Loucy (cell line): ENCODE measurements around the gene ATAT1.

ENCODE experiments used
- H2AFZ ChIP-seq: fragments of 200-600 bp; sonication (generic); 2 replicates; pipeline ENCODE4 v1.6.0; 2016; ENCODE audit warnings: antibody characterized with exemption, mild to moderate bottlenecking, low read length, moderate library complexity
- H3F3A ChIP-seq: fragments of 200-600 bp; 2 replicates; pipeline ENCODE4 v1.6.0; 2016; ENCODE audit warnings: antibody characterized with exemption, low read depth, mild to moderate bottlenecking
- H3K27me3 ChIP-seq: fragments of 200-600 bp; sonication (generic); 2 replicates; pipeline ENCODE4 v1.6.1; 2014; ENCODE audit warnings: low read length, mild to moderate bottlenecking; ENCODE audit not compliant: insufficient read depth, poor library complexity, severe bottlenecking
- H3K36me3 ChIP-seq: fragments of 200-600 bp; sonication (generic); 2 replicates; pipeline ENCODE4 v1.6.1; 2016; ENCODE audit warnings: low read length; ENCODE audit not compliant: insufficient read depth
- H3K4me1 ChIP-seq: fragments of 200-600 bp; sonication (generic); 2 replicates; pipeline ENCODE4 v1.5.1; 2014; ENCODE audit warnings: low read length, mild to moderate bottlenecking; ENCODE audit not compliant: insufficient read depth, poor library complexity, severe bottlenecking
- H3K4me2 ChIP-seq: fragments of 200-600 bp; sonication (generic); 2 replicates; pipeline ENCODE4 v1.6.0; 2014; ENCODE audit warnings: antibody characterized with exemption, low read length, low read depth, mild to moderate bottlenecking; ENCODE audit not compliant: poor library complexity, severe bottlenecking
- H3K4me3 ChIP-seq: fragments of 200-600 bp; sonication (generic); 2 replicates; pipeline ENCODE4 v1.5.1; 2014; ENCODE audit warnings: low read length, mild to moderate bottlenecking, mixed read lengths; ENCODE audit not compliant: poor library complexity, severe bottlenecking
- H3K79me2 ChIP-seq: fragments of 200-600 bp; sonication (generic); 2 replicates; pipeline ENCODE4 v1.6.1; 2014; ENCODE audit warnings: low read length; ENCODE audit not compliant: insufficient read depth
- H3K9ac ChIP-seq: fragments of 200-600 bp; sonication (generic); 2 replicates; pipeline ENCODE4 v1.6.0; 2014; ENCODE audit warnings: mild to moderate bottlenecking, low read depth, low read length, moderate library complexity; ENCODE audit not compliant: poor library complexity, severe bottlenecking
- H3K9me2 ChIP-seq: fragments of 200-600 bp; sonication (generic); replicated peaks from 2 replicates; pipeline ENCODE4 v1.6.1; 2016; ENCODE audit warnings: low read depth, low read length, mixed read lengths
- H3K9me3 ChIP-seq: fragments of 200-600 bp; sonication (generic); 2 replicates; pipeline ENCODE4 v1.6.1; 2014; ENCODE audit warnings: mild to moderate bottlenecking, antibody characterized with exemption, low read length, low read depth; ENCODE audit not compliant: insufficient read depth
- H4K20me1 ChIP-seq: fragments of 200-600 bp; sonication (generic); 2 replicates; pipeline ENCODE4 v1.6.0; 2014; ENCODE audit warnings: antibody characterized with exemption, low read length, mild to moderate bottlenecking; ENCODE audit not compliant: insufficient read depth, poor library complexity, severe bottlenecking
- EZH2phosphoT487 ChIP-seq: fragments of 200-600 bp; IDR thresholded peaks from 2 replicates; pipeline ENCODE4 v1.6.1; 2018; ENCODE audit warnings: antibody characterized with exemption, mild to moderate bottlenecking, moderate library complexity, borderline replicate concordance
- TF ChIP-seq, protein P1 (sequence below): fragments of 200-600 bp; sonication (generic); conservative IDR thresholded peaks from 2 replicates; pipeline ENCODE4 v1.5.1; 2014; ENCODE audit warnings: mild to moderate bottlenecking, antibody characterized with exemption, low read length

ATAT1 gene

DNA sequence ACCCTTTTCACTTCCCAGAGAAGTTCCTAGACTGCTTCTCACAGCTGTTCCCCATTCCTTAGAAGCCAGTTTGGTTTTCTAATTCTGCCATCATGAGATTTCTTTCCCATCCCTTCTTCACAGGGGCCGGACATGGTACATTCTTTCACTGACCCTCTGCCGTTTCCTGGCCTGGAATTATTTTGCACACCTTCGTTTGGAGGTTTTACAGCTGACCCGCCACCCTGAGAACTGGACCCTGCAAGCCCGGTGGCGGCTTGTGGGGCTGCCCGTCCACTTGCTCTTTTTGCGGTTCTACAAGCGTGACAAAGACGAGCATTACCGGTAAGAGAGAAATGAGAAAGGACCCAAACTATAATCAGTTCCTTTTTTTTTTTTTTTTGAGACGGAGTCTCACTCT, 24.5 kb downstream of the ATAT1 start:
- peaks cover 47% of the 10 kb centered on the region; the same call in 1 of the 2 replicates for H3K36me3 ChIP-seq
- H3K9me2 ChIP-seq = no peaks in the 10 kb centered on the region
- no peak overlapping the region for H3K4me2 ChIP-seq
- no peak overlapping the region for H3K9ac ChIP-seq
- no peaks in the 10 kb centered on the region for H3K27me3 ChIP-seq
- H3K9me3 ChIP-seq = no peaks in the 10 kb centered on the region
- no peak overlapping the region for H3K4me3 ChIP-seq
- H3K4me1 ChIP-seq = peaks cover 6% of the 10 kb centered on the region
- no peak overlapping the region for H2AFZ ChIP-seq
- no peak for TF ChIP-seq EZH2phosphoT487
- TF ChIP-seq, protein P1, sequence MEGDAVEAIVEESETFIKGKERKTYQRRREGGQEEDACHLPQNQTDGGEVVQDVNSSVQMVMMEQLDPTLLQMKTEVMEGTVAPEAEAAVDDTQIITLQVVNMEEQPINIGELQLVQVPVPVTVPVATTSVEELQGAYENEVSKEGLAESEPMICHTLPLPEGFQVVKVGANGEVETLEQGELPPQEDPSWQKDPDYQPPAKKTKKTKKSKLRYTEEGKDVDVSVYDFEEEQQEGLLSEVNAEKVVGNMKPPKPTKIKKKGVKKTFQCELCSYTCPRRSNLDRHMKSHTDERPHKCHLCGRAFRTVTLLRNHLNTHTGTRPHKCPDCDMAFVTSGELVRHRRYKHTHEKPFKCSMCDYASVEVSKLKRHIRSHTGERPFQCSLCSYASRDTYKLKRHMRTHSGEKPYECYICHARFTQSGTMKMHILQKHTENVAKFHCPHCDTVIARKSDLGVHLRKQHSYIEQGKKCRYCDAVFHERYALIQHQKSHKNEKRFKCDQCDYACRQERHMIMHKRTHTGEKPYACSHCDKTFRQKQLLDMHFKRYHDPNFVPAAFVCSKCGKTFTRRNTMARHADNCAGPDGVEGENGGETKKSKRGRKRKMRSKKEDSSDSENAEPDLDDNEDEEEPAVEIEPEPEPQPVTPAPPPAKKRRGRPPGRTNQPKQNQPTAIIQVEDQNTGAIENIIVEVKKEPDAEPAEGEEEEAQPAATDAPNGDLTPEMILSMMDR = no peak
- H3F3A ChIP-seq = no peaks in the 10 kb centered on the region; the same call in 1 of the 2 replicates
- H3K79me2 ChIP-seq = peaks cover 32% of the 10 kb centered on the region
- peaks cover 10% of the 10 kb centered on the region for H4K20me1 ChIP-seq

DNA sequence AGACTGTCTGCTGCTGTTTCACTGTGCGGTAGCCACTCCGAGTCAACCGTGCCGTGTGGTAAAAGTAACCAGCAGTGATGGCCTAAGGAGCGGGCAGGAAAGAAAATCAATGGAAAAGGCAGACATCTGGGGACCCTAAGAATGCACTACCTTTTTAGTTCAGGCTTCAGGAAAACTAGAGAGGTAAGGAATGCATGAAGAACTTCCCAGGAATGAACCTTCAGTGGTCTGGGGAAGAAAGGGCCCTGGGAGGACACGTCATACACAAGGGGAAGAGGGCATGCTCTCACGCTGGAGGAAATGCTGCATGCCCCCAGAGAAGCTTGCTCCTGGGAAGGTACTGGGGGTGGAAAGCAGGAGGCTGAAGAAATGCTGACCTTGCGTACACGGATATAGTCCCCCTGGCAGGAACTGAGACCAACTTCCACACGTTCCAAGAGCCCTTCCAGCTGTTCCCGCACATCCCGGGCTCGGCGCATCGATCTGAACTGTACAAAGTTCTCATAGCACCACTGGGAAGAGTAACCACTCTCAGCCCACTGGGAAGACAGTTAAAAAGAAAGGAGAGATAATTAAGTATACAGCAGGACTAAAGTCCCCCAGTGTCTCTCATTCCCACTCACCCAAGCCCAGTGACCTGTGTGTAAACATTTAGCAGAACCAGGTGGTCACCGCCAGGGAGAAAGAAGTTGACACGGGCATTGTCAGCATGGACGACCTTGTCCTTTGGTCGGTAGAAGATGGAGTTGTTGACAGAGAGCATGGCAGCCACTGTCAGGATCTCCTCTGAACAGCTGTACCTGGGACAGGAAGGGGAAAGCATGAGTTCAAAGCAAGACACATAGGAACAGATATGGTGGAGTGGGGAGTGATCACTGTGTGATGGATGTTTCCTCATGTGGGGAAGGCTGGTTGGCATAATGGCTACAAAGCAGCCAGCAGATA, 28.4 kb downstream of the ATAT1 start:
- no peak overlapping the region for H2AFZ ChIP-seq
- H3K4me1 ChIP-seq = no peaks in the 10 kb centered on the region
- H3K4me3 ChIP-seq = no peak overlapping the region
- no peaks in the 10 kb centered on the region; the same call in 1 of the 2 replicates for H3F3A ChIP-seq
- H3K27me3 ChIP-seq = no peaks in the 10 kb centered on the region
- TF ChIP-seq EZH2phosphoT487 = no peak
- TF ChIP-seq, protein P1 = no peak
- H3K9me3 ChIP-seq = no peaks in the 10 kb centered on the region
- H3K4me2 ChIP-seq = no peak overlapping the region
- H3K36me3 ChIP-seq = peaks cover 76% of the 10 kb centered on the region; the same call in 1 of the 2 replicates
- H4K20me1 ChIP-seq = no peaks in the 10 kb centered on the region
- no peaks in the 10 kb centered on the region for H3K9me2 ChIP-seq
- no peak overlapping the region for H3K9ac ChIP-seq
- H3K79me2 ChIP-seq = no peaks in the 10 kb centered on the region

DNA sequence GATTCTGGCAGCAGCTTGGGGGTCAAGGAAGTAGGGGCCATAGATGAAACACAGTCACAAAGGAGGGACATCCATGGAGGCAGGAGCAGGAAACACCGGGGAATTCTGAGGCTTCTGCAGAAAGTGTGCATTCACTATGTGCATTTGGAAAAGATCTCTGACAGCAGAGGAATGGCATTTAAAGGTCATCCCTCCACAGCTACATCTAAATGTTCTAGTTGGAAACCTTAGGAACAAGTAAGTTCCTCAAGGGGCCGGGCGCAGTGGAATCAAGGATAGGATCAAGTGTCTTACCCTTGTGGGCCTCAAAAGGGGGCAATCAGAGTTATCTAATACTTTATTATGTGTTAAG, 29.0 kb downstream of the ATAT1 start:
- no peak overlapping the region for H3K9ac ChIP-seq
- no peaks in the 10 kb centered on the region for H3K9me3 ChIP-seq
- H3K27me3 ChIP-seq = no peaks in the 10 kb centered on the region
- H3K36me3 ChIP-seq = peaks cover 79% of the 10 kb centered on the region; the same call in 1 of the 2 replicates
- no peak overlapping the region for H2AFZ ChIP-seq
- no peak overlapping the region for H3K4me2 ChIP-seq
- no peaks in the 10 kb centered on the region for H4K20me1 ChIP-seq
- H3K9me2 ChIP-seq = no peaks in the 10 kb centered on the region
- no peaks in the 10 kb centered on the region for H3K4me1 ChIP-seq
- no peaks in the 10 kb centered on the region for H3K79me2 ChIP-seq
- TF ChIP-seq EZH2phosphoT487 = no peak
- TF ChIP-seq, protein P1 = no peak
- H3F3A ChIP-seq = no peaks in the 10 kb centered on the region; the same call in 1 of the 2 replicates
- H3K4me3 ChIP-seq = no peak overlapping the region
